Endothelial cell of umbilical vein (primary cell): ENCODE data around the gene APOH. TPM values are rescaled to one million over a fixed set of nuclear protein-coding genes. Genes with fewer than 3 reads are reported as not detected.

Experiments used
- BruUV-seq: library from RNA; stranded (reverse); fragments of 400-500 nt; replicated peaks from 2 replicates; lab custom pipeline; 2021; lab: Mats Ljungman, UMichigan
- CTCF ChIA-PET: fragments of 300-600, 350-600 bp; sonication (Branson Sonifier 250); formaldehyde crosslinking; loops from one replicate; lab custom pipeline; 2021; ENCODE audit warnings: antibody characterized with exemption, inconsistent platforms; lab: Charles Lee
- POLR2A ChIA-PET: fragments of 300-600, 350-600 bp; sonication (Branson Sonifier 250); formaldehyde crosslinking; loops from one replicate; lab custom pipeline; 2021; ENCODE audit warnings: antibody characterized with exemption, inconsistent platforms; lab: Charles Lee
- DNase-seq: peaks from one replicate; pipeline ENCODE4 v3.0.0-alpha.2; 2011; ENCODE audit warnings: low read depth, low spot score
- FAIRE-seq: peaks from 2 replicates; lab custom pipeline; 2011; peaks lifted over from hg19 to GRCh38; lab: Jason Lieb, UNC
- H2AFZ ChIP-seq: 2 replicates; pipeline ENCODE4 v1.6.0; 2012; ENCODE audit warnings: low read depth, low read length, control low read depth, inconsistent platforms
- H3K27ac ChIP-seq: 2 replicates; pipeline ENCODE4 v1.5.1; 2011; ENCODE audit warnings: low read depth, mild to moderate bottlenecking, control low read depth, low read length, moderate library complexity; ENCODE audit not compliant: insufficient read depth
- H3K27me3 ChIP-seq, 2 experiments: 2 replicates each; pipeline versions ENCODE4 v1.6.0 to v1.6.1; 2011; ENCODE audit warnings: low read length in 2 of 2, mixed read lengths in 1 of 2; ENCODE audit not compliant: control insufficient read depth in 2 of 2, insufficient read depth in 2 of 2
- H3K36me3 ChIP-seq, 2 experiments: 2 replicates in 1 of 2; 3 replicates in 1 of 2; pipeline ENCODE4 v1.5.1; 2011; ENCODE audit warnings: low read length in 2 of 2, mild to moderate bottlenecking in 1 of 2, moderate library complexity in 1 of 2; ENCODE audit not compliant: control insufficient read depth in 2 of 2, insufficient read depth in 2 of 2; ENCODE audit errors: extremely low read depth in 1 of 2
- H3K4me1 ChIP-seq: 3 replicates; pipeline ENCODE4 v1.5.1; 2011; ENCODE audit warnings: mild to moderate bottlenecking, low read length; ENCODE audit not compliant: control insufficient read depth, insufficient read depth; ENCODE audit errors: extremely low read depth
- H3K4me2 ChIP-seq: 2 replicates; pipeline ENCODE4 v1.6.1; 2011; ENCODE audit warnings: low read length, control low read depth, mixed read lengths; ENCODE audit not compliant: insufficient read depth
- H3K4me3 ChIP-seq, 3 experiments: fragments of 200-600 bp in 1 of 3; sonication (generic), shearing (Covaris generic) in 1 of 3; replicated peaks in 1 of 3; 2 replicates each; pipeline ENCODE4 v1.5.1; 2011 to 2016; ENCODE audit warnings: control low read depth in 3 of 3, low read length in 3 of 3, mild to moderate bottlenecking in 2 of 3, inconsistent platforms in 1 of 3, low read depth in 1 of 3, moderate library complexity in 1 of 3; ENCODE audit not compliant: insufficient read depth in 1 of 3
- H3K79me2 ChIP-seq: 2 replicates; pipeline ENCODE4 v1.6.0; 2012; ENCODE audit warnings: low read length, inconsistent platforms; ENCODE audit not compliant: control insufficient read depth, insufficient read depth
- H3K9ac ChIP-seq: replicated peaks from 2 replicates; pipeline ENCODE3; 2011; ENCODE audit warnings: low read length, control low read depth; ENCODE audit not compliant: insufficient read depth; ENCODE audit errors: extremely low read depth
- H3K9me1 ChIP-seq: replicated peaks from 3 replicates; pipeline ENCODE4 v1.6.0; 2011; ENCODE audit warnings: mild to moderate bottlenecking, low read length; ENCODE audit not compliant: control insufficient read depth, insufficient read depth; ENCODE audit errors: extremely low read depth
- H3K9me3 ChIP-seq: replicated peaks from 2 replicates; pipeline ENCODE4 v1.5.1; 2012; ENCODE audit warnings: low read length, inconsistent platforms; ENCODE audit not compliant: control insufficient read depth, insufficient read depth
- H4K20me1 ChIP-seq: replicated peaks from 2 replicates; pipeline ENCODE3; 2011; ENCODE audit warnings: mild to moderate bottlenecking, low read length; ENCODE audit not compliant: control insufficient read depth, insufficient read depth; ENCODE audit errors: extremely low read depth
- CTCF ChIP-seq, 2 donors: IDR thresholded peaks; 1 replicate in 1 of 2; 2 replicates in 1 of 2; pipeline ENCODE4 v1.5.1; 2011; ENCODE audit warnings: low read length in 2 of 2, mild to moderate bottlenecking in 2 of 2, moderate library complexity in 2 of 2, control low read depth in 1 of 2, inconsistent platforms in 1 of 2, low read depth in 1 of 2; ENCODE audit not compliant: insufficient read depth in 1 of 2; ENCODE audit errors: extremely low read depth in 1 of 2
- GATA2 ChIP-seq: IDR thresholded peaks from 2 replicates; pipeline ENCODE4 v1.7.0; 2011; ENCODE audit warnings: low read depth, mild to moderate bottlenecking, moderate library complexity, mixed read lengths, low read length; ENCODE audit not compliant: insufficient read length, insufficient read depth
- MYC ChIP-seq: IDR thresholded peaks from one replicate; pipeline ENCODE4 v1.6.1; 2011; ENCODE audit warnings: mild to moderate bottlenecking, low read depth, low read length
- POLR2A ChIP-seq: IDR thresholded peaks from 2 replicates; pipeline ENCODE4 v1.6.1; 2012; ENCODE audit warnings: low read depth, mild to moderate bottlenecking, control low read depth, low read length
- POLR2AphosphoS5 ChIP-seq: IDR thresholded peaks from 2 replicates; pipeline ENCODE4 v1.6.1; 2012; ENCODE audit warnings: low read depth, mild to moderate bottlenecking, control low read depth, low read length, moderate library complexity; ENCODE audit not compliant: insufficient read depth
- dilution Hi-C: fragments of 300-500 bp; cut with MboI; formaldehyde crosslinking; loops from one replicate; pipeline ENCODE4 v1.15.0; 2019; ENCODE audit warnings: low sequenced_read_pairs; ENCODE audit not compliant: extremely low pct_ligation_motif_present
- intact Hi-C: fragments of 100-400 bp; cut with micrococcal nuclease; formaldehyde crosslinking; loops from one replicate; pipeline ENCODE4 v1.10.0; 2022
- polyA plus RNA-seq, 4 experiments: library from polyadenylated mRNA; depleted of rRNA in 3 of 4; stranded (reverse) in 3 of 4; unstranded in 1 of 4; fragments of >200 nt; gene quantifications; 2 replicates each; pipeline versions ENCODE4 v1.2.1 to v1.2.3, GENCODE V29; 2011 to 2012; ENCODE audit warnings: missing spikeins in 1 of 4
- total RNA-seq: library from RNA; stranded (reverse); gene quantifications from 2 replicates; pipeline ENCODE4 v1.2.3, GENCODE V29; 2021

APOH gene
- total and polyA plus RNA-seq, 2 donors (not counting 3 experiments of a cell fraction or from before 2014, with no cell fraction given), result not detected

- Histone ChIP-seq H3K36me3 (no peaks in the 10 kb centered on the region), H3K4me3 (no peak overlapping the region), H3K27me3 (peaks cover 4% of the 10 kb centered on the region in 2 experiments), H3K4me2 (no peak overlapping the region), H3K79me2 (no peaks in the 10 kb centered on the region), H3K9me1 (no peaks in the 10 kb centered on the region), H4K20me1 (no peaks in the 10 kb centered on the region), H3K9ac (no peak overlapping the region), H3K27ac (no peak overlapping the region), H2AFZ (no peak overlapping the region), H3K9me3 (no peaks in the 10 kb centered on the region), H3K4me1 (no peaks in the 10 kb centered on the region)
- no peak for FAIRE-seq
- intact Hi-C loops (no loop called here), dilution Hi-C loops (no loop called here)
- TF ChIP-seq CTCF (IDR thresholded peaks at IDR 0.05; ENCODE audit: extremely low read depth in 1 of 2, insufficient read depth in 1 of 2, low read depth in 1 of 2, low read length in 2 of 2), result no peak
- TF ChIP-seq GATA2, result no peak
- no peak for TF ChIP-seq POLR2A
- TF ChIP-seq POLR2AphosphoS5, result no peak
- no peak for TF ChIP-seq MYC
- CTCF ChIA-PET, result interaction anchor here (1.7 kb wide), 1 partner anchor 10 kb away, joined by 5 read pairs; no protein-coding TSS in a partner anchor
- POLR2A ChIA-PET, result interaction anchor here (0.7 kb wide), 1 partner anchor 273 kb away, joined by 3 read pairs; no protein-coding TSS in a partner anchor
- BruUV-seq, result no TSS peak
- no peak for DNase-seq
Observed at GRCh38 chr17:66229783-66230538, 746 bp upstream of the APOH start.
